Panc1 (cell line): Measurements from ENCODE around the gene ADGRB3. TPM values are rescaled to one million over a fixed set of nuclear protein-coding genes. Genes with fewer than 3 reads are reported as not detected.

Source experiments
- ATAC-seq: fragments of 200-7000 bp; cut with Tn5 transposase; 2 replicates; pipeline ENCODE4 v1.9.1; 2020; ENCODE audit warnings: mild to moderate bottlenecking, moderate library complexity
- BruUV-seq: library from RNA; stranded (reverse); fragments of 400-500 nt; replicated peaks from 2 replicates; lab custom pipeline; 2021; lab: Mats Ljungman, UMichigan
- CTCF ChIA-PET: fragments of 300-600 bp; sonication (Branson Sonifier 250); formaldehyde crosslinking; loops from one replicate; lab custom pipeline; 2022; ENCODE audit warnings: antibody characterized with exemption; lab: Charles Lee
- POLR2A ChIA-PET: fragments of 300-600 bp; sonication (Branson Sonifier 250); formaldehyde crosslinking; loops from one replicate; lab custom pipeline; 2022; ENCODE audit warnings: antibody characterized with exemption; lab: Charles Lee
- DNase-seq: peaks from one replicate; pipeline ENCODE4 v3.0.0-alpha.2; 2010; ENCODE audit warnings: low read depth, low spot score
- H3K27ac ChIP-seq: 2 replicates; pipeline ENCODE4 v1.5.1; 2011; ENCODE audit warnings: mild to moderate bottlenecking, low read length, inconsistent platforms
- H3K27me3 ChIP-seq: fragments of 200-500 bp; sonication (Bioruptor generic); 2 replicates; pipeline ENCODE4 v1.6.0; 2014; ENCODE audit warnings: low read length, inconsistent platforms; ENCODE audit not compliant: control insufficient read depth, insufficient read depth
- H3K36me3 ChIP-seq: fragments of 200-500 bp; sonication (Bioruptor generic); 2 replicates; pipeline ENCODE4 v1.5.1; 2014; ENCODE audit warnings: inconsistent platforms, mild to moderate bottlenecking, low read length, moderate library complexity; ENCODE audit not compliant: control insufficient read depth, insufficient read depth
- H3K4me1 ChIP-seq: 2 replicates; pipeline ENCODE4 v1.5.1; 2011; ENCODE audit warnings: inconsistent platforms, mild to moderate bottlenecking, low read length, moderate library complexity; ENCODE audit not compliant: control insufficient read depth, insufficient read depth
- H3K4me3 ChIP-seq, 2 experiments: 2 replicates each; pipeline ENCODE4 v1.5.1; 2011 to 2012; ENCODE audit warnings: low read depth in 2 of 2, low read length in 2 of 2, mild to moderate bottlenecking in 2 of 2, inconsistent platforms in 1 of 2, moderate library complexity in 1 of 2
- H3K9me3 ChIP-seq: fragments of 200-500 bp; sonication (Bioruptor generic); 2 replicates; pipeline ENCODE4 v1.5.1; 2014; ENCODE audit warnings: low read depth, mild to moderate bottlenecking, inconsistent platforms, low read length, moderate library complexity; ENCODE audit not compliant: control insufficient read depth, insufficient read depth
- POLR2AphosphoS5 ChIP-seq: IDR thresholded peaks from 2 replicates; pipeline ENCODE4 v1.6.1; 2012; ENCODE audit warnings: mild to moderate bottlenecking, low read depth, low read length, moderate library complexity
- REST ChIP-seq, 2 experiments: IDR thresholded peaks; 2 replicates each; pipeline ENCODE4 v1.6.1; 2011 to 2012; ENCODE audit warnings: low read depth in 2 of 2, control low read depth in 1 of 2, low read length in 1 of 2, mild to moderate bottlenecking in 1 of 2, moderate library complexity in 1 of 2; ENCODE audit not compliant: insufficient read depth in 1 of 2
- SIN3A ChIP-seq: IDR thresholded peaks from 2 replicates; pipeline ENCODE4 v1.6.1; 2012; ENCODE audit warnings: low read depth, mild to moderate bottlenecking, low read length, moderate library complexity, borderline replicate concordance; ENCODE audit not compliant: insufficient read depth
- TCF7L2 ChIP-seq: IDR thresholded peaks from 2 replicates; pipeline ENCODE4 v1.6.1; 2011; ENCODE audit warnings: mild to moderate bottlenecking, low read depth, low read length, inconsistent platforms
- in situ Hi-C: cut with HindIII; loops from 2 replicates; pipeline ENCODE4 v1.10.0; 2016; ENCODE audit warnings: low sequenced_read_pairs, low pct_unique_long_range_greater_than_20kb
- intact Hi-C: fragments of 100-400 bp; cut with micrococcal nuclease; formaldehyde crosslinking; loops from one replicate; pipeline ENCODE4 v1.10.0; 2022; ENCODE audit not compliant: unreplicated experiment
- total RNA-seq: library from RNA; stranded (reverse); gene quantifications from one replicate; pipeline ENCODE4 v1.2.1, GENCODE V29; 2021; ENCODE audit not compliant: unreplicated experiment
- TF ChIP-seq, protein P1 (sequence below): fragments of 450-650 bp; IDR thresholded peaks from 2 replicates; pipeline ENCODE4 v1.5.1; 2017; ENCODE audit warnings: mild to moderate bottlenecking

Gene ADGRB3
- total RNA-seq, 1 experiment from 2014 or later = 0.10 TPM

DNA sequence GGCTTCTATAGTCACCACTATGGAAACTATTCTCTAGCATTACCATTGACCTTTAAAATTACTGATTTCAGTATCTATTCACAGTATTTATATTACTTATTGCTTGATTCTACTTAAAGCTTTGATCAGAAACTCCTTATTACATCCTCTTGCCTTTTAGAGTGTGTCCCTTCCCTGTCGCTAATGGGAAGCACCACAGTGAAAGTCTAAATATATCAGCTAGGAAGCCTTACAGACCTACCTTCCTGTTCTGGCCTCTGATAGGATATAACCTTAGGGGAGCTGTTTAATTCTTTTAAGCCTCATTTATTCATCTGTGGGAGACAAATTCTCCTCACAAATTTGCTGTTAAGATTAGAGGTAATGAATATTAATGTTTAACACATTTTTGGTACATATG lies 122.7 kb downstream of the ADGRB3 start:
- TF ChIP-seq TCF7L2 (no peak), REST (IDR thresholded peaks at IDR 0.05; ENCODE audit: insufficient read depth in 1 of 2, low read depth in 2 of 2, low read length in 1 of 2) (no peak), SIN3A (no peak), POLR2AphosphoS5 (no peak)
- TF ChIP-seq, protein P1, sequence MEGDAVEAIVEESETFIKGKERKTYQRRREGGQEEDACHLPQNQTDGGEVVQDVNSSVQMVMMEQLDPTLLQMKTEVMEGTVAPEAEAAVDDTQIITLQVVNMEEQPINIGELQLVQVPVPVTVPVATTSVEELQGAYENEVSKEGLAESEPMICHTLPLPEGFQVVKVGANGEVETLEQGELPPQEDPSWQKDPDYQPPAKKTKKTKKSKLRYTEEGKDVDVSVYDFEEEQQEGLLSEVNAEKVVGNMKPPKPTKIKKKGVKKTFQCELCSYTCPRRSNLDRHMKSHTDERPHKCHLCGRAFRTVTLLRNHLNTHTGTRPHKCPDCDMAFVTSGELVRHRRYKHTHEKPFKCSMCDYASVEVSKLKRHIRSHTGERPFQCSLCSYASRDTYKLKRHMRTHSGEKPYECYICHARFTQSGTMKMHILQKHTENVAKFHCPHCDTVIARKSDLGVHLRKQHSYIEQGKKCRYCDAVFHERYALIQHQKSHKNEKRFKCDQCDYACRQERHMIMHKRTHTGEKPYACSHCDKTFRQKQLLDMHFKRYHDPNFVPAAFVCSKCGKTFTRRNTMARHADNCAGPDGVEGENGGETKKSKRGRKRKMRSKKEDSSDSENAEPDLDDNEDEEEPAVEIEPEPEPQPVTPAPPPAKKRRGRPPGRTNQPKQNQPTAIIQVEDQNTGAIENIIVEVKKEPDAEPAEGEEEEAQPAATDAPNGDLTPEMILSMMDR = no peak
- DNase-seq (no peak), ATAC-seq (no peak)
- no TSS peak for BruUV-seq
- ChIA-PET CTCF (no interaction called here), POLR2A (no interaction called here)
- Histone ChIP-seq H3K27ac (no peak overlapping the region), H3K27me3 (no peaks in the 10 kb centered on the region), H3K4me1 (no peaks in the 10 kb centered on the region), H3K9me3 (no peaks in the 10 kb centered on the region), H3K4me3 (no peak overlapping the region), H3K36me3 (no peaks in the 10 kb centered on the region)
- intact Hi-C loops (no loop called here), in situ Hi-C loops (no loop called here)

DNA sequence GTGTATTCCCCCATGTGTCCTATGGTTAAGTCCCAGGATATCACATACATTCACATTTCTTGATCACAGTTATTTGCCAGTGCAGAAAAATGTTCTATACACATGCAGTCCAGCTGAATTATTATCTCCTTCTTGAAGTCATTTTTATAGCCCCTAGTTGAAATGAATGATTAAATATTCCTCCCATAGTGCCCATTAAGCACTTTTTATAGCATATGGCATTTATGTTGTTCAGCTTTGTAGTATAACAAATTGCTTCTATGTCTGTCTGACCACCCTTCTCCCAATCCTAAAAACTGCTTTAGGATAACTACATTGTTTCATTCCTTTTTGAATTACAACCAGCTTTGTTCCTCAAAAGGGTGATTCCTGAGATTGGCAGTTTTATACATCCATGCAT lies 123.5 kb downstream of the ADGRB3 start:
- no peaks in the 10 kb centered on the region for H3K27me3 ChIP-seq
- H3K9me3 ChIP-seq = no peaks in the 10 kb centered on the region
- ChIA-PET POLR2A (no interaction called here), CTCF (no interaction called here)
- no peak for TF ChIP-seq POLR2AphosphoS5
- TF ChIP-seq REST (IDR thresholded peaks at IDR 0.05; ENCODE audit: insufficient read depth in 1 of 2, low read depth in 2 of 2, low read length in 1 of 2) = no peak
- no peak for TF ChIP-seq TCF7L2
- no peak for TF ChIP-seq SIN3A
- TF ChIP-seq, protein P1 = no peak
- intact Hi-C loops = no loop called here
- no peak overlapping the region for H3K27ac ChIP-seq
- ATAC-seq (no peak), DNase-seq (no peak)
- no TSS peak for BruUV-seq
- no peaks in the 10 kb centered on the region for H3K36me3 ChIP-seq
- in situ Hi-C loops = no loop called here
- no peaks in the 10 kb centered on the region for H3K4me1 ChIP-seq
- no peak overlapping the region for H3K4me3 ChIP-seq
